Measurements from ENCODE around the gene SDE2.

SDE2 gene

GRCh38 chr1:225995919-225996864 is 3.0 kb downstream of the SDE2 start:
- peak overlapping the region; percentile 20 for H3K4me3 ChIP-seq (replicated peaks; ENCODE audit: low read depth, low read length)
- H3K36me3 ChIP-seq (ENCODE audit: control insufficient read depth, insufficient read depth, low read length) = peaks cover 6% of the 10 kb centered on the region
- H3K27me3 ChIP-seq (replicated peaks; ENCODE audit: control insufficient read depth, insufficient read depth, low read length) = no peaks in the 10 kb centered on the region
- TF ChIP-seq CTCF (IDR thresholded peaks at IDR 0.05; ENCODE audit: insufficient read depth, low read length, poor library complexity, severe bottlenecking) = no peak
- no peak for DNase-seq (ENCODE audit: extremely low read depth, insufficient read length)

GRCh38 chr1:225990705-225991464 is 8.3 kb downstream of the SDE2 start:
- Histone ChIP-seq H3K27me3 (replicated peaks; ENCODE audit: control insufficient read depth, insufficient read depth, low read length) (no peaks in the 10 kb centered on the region), H3K4me3 (replicated peaks; ENCODE audit: low read depth, low read length) (no peak overlapping the region), H3K36me3 (ENCODE audit: control insufficient read depth, insufficient read depth, low read length) (peaks cover 10% of the 10 kb centered on the region)
- no peak for TF ChIP-seq CTCF (IDR thresholded peaks at IDR 0.05; ENCODE audit: insufficient read depth, low read length, poor library complexity, severe bottlenecking)
- DNase-seq (ENCODE audit: extremely low read depth, insufficient read length) = no peak

GRCh38 chr1:225987491-225988316 is 11.4 kb downstream of the SDE2 start:
- no peak overlapping the region for H3K4me3 ChIP-seq (replicated peaks; ENCODE audit: low read depth, low read length)
- H3K27me3 ChIP-seq (replicated peaks; ENCODE audit: control insufficient read depth, insufficient read depth, low read length) = no peaks in the 10 kb centered on the region
- TF ChIP-seq CTCF (IDR thresholded peaks at IDR 0.05; ENCODE audit: insufficient read depth, low read length, poor library complexity, severe bottlenecking) = peak; percentile 61
- DNase-seq (ENCODE audit: extremely low read depth, insufficient read length) = no peak
- peaks cover 8% of the 10 kb centered on the region for H3K36me3 ChIP-seq (ENCODE audit: control insufficient read depth, insufficient read depth, low read length)

GRCh38 chr1:225981714-225982113 is 17.4 kb downstream of the SDE2 start:
- no peak overlapping the region for H3K4me3 ChIP-seq (replicated peaks; ENCODE audit: low read depth, low read length)
- H3K27me3 ChIP-seq (replicated peaks; ENCODE audit: control insufficient read depth, insufficient read depth, low read length) = no peaks in the 10 kb centered on the region
- no peak for TF ChIP-seq CTCF (IDR thresholded peaks at IDR 0.05; ENCODE audit: insufficient read depth, low read length, poor library complexity, severe bottlenecking)
- H3K36me3 ChIP-seq (ENCODE audit: control insufficient read depth, insufficient read depth, low read length) = peaks cover 10% of the 10 kb centered on the region
- DNase-seq (ENCODE audit: extremely low read depth, insufficient read length) = no peak

- TF ChIP-seq CTCF (IDR thresholded peaks at IDR 0.05; ENCODE audit: insufficient read depth, low read length, poor library complexity, severe bottlenecking) = no peak
- no peak overlapping the region for H3K4me3 ChIP-seq (replicated peaks; ENCODE audit: low read depth, low read length)
- no peaks in the 10 kb centered on the region for H3K27me3 ChIP-seq (replicated peaks; ENCODE audit: control insufficient read depth, insufficient read depth, low read length)
- no peak for DNase-seq (ENCODE audit: extremely low read depth, insufficient read length)
- peaks cover 10% of the 10 kb centered on the region for H3K36me3 ChIP-seq (ENCODE audit: control insufficient read depth, insufficient read depth, low read length)
Observed at GRCh38 chr1:225980005-225980836, 18.9 kb downstream of the SDE2 start.
